PC-3 (cell line): ENCODE results near the gene HNRNPH3.

Experiments
- EZH2 ChIP-seq: fragments of 300-600 bp; sonication (generic); IDR thresholded peaks from one replicate; pipeline ENCODE4 v1.6.1; 2017; ENCODE audit warnings: antibody characterized with exemption, mild to moderate bottlenecking, low read length; ENCODE audit not compliant: unreplicated experiment
- TF ChIP-seq, protein P1 (sequence below): fragments of 300-600 bp; sonication (generic); conservative IDR thresholded peaks from 2 replicates; pipeline ENCODE4 v1.5.1; 2017; ENCODE audit warnings: antibody characterized with exemption, low read depth, mild to moderate bottlenecking, low read length

GRCh38 chr10:68329506-68329861 is 2.4 kb upstream of the HNRNPH3 start:
- TF ChIP-seq, protein P1, sequence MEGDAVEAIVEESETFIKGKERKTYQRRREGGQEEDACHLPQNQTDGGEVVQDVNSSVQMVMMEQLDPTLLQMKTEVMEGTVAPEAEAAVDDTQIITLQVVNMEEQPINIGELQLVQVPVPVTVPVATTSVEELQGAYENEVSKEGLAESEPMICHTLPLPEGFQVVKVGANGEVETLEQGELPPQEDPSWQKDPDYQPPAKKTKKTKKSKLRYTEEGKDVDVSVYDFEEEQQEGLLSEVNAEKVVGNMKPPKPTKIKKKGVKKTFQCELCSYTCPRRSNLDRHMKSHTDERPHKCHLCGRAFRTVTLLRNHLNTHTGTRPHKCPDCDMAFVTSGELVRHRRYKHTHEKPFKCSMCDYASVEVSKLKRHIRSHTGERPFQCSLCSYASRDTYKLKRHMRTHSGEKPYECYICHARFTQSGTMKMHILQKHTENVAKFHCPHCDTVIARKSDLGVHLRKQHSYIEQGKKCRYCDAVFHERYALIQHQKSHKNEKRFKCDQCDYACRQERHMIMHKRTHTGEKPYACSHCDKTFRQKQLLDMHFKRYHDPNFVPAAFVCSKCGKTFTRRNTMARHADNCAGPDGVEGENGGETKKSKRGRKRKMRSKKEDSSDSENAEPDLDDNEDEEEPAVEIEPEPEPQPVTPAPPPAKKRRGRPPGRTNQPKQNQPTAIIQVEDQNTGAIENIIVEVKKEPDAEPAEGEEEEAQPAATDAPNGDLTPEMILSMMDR, result no peak
- no peak for TF ChIP-seq EZH2
